ENCODE data around the gene ANO4.

The ANO4 gene

DNA sequence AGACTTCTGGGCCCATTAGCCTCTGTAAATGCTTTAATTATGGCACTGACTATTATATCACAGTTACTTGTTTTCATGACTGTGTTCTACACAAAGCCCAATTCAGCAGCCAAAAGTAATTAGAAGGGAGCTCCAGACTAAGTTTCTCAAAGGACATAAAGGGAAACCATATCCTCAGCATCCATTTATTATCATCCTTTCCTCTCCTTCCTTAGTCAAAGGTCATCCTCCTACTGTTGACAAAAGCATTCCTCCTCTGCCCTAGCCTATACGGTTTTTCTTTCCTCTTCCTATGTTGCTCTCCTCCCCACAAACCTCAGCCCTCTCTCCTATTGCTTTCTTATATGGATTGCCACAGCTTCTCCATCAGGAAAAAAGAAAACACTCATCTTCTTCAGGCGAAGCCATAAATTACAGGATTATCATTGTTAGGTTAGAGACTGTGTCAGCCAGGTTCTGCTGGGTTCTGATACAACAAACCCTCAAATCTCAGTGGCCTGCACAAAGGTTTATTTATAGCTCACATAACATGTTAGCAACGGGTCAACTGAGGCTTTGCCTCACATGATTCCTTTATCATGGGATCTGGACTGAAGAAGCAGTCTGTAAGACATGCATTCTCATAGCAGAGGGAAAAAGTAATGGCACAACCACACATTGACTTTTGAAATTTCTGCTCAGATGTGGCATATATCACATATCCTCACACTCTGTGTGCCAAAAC, 208.3 kb downstream of the ANO4 start:
- no peaks in the 10 kb centered on the region for H3K27me3 Mint-ChIP-seq
- DNase-seq (no peak), ATAC-seq (no peak)
- H3K27ac Mint-ChIP-seq = no peak overlapping the region
- H3K9me3 Mint-ChIP-seq = peaks cover 0 to 8% of the 10 kb centered on the region in 2 donors
- H3K4me1 Mint-ChIP-seq = no peaks in the 10 kb centered on the region
- no peak overlapping the region for H3K4me3 Mint-ChIP-seq

DNA sequence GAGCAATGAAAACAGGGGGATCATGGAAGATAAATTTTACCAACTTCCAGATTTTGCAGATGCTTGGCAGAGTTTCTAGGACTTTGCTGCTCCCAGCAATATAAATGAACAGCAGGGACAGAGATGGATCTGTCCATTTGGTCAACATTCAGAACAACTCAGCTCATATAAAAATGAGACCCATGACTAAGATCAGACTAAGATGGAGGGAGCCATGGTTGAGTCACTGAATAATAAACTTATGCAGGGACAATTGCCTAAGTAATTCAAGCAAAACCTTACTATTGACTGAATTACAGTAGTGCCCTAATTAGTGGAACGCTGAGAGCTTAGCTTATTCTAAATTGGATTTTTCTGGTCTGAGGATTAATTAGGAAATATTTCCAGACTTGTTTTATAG, 210.3 kb downstream of the ANO4 start:
- ATAC-seq (no peak), DNase-seq (no peak)
- H3K27me3 Mint-ChIP-seq = no peaks in the 10 kb centered on the region
- H3K9me3 Mint-ChIP-seq = peaks cover 14 to 15% of the 10 kb centered on the region in 2 donors
- no peak overlapping the region for H3K4me3 Mint-ChIP-seq
- H3K27ac Mint-ChIP-seq = no peak overlapping the region
- no peaks in the 10 kb centered on the region for H3K4me1 Mint-ChIP-seq

DNA sequence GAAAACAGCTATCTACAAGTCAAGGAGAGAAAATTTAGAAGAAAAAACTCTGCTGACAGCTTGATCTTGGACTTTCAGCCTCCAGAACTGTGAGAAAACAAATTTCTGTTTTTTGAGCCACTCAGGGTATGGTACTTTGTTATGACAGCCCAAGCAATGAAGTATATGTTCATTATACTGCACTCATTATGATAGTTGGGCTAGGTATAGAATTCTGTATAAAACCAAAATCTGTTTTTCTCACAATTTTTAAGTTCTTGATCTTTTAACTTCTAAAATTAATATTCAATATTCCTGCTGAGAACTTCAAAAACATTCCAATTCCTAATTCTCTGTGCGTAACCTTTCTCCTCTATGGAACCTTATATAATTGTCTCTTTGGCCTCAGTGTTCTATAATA, 214.7 kb downstream of the ANO4 start:
- Mint-ChIP-seq H3K9me3 (peaks cover 17 to 21% of the 10 kb centered on the region in 2 donors), H3K27me3 (no peaks in the 10 kb centered on the region), H3K4me1 (no peaks in the 10 kb centered on the region), H3K4me3 (no peak overlapping the region), H3K27ac (no peak overlapping the region)
- ATAC-seq (no peak), DNase-seq (no peak)

DNA sequence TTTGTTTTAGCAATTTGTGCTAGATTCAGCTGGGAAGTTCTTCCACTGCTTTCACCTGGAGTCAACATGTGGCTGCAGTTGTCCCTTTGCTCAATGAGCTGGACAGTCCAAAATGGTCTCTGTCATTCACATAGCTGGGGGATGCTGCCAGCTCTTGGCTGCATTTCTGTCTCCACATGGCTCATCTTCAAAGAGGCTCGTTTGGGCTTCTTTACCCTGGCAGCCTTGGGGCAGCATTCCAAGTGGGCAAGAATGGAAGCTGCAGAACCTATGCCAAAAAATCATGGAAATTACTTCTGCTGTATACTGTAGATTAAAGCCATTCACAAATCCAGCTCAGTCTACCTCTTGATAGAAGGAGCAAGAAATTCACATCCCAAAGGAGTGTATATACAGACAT, 216.3 kb downstream of the ANO4 start:
- no peaks in the 10 kb centered on the region for H3K27me3 Mint-ChIP-seq
- H3K4me3 Mint-ChIP-seq = no peak overlapping the region
- DNase-seq = no peak
- H3K4me1 Mint-ChIP-seq = no peaks in the 10 kb centered on the region
- peaks cover 17 to 26% of the 10 kb centered on the region in 2 donors for H3K9me3 Mint-ChIP-seq
- H3K27ac Mint-ChIP-seq = no peak overlapping the region
- ATAC-seq = no peak

DNA sequence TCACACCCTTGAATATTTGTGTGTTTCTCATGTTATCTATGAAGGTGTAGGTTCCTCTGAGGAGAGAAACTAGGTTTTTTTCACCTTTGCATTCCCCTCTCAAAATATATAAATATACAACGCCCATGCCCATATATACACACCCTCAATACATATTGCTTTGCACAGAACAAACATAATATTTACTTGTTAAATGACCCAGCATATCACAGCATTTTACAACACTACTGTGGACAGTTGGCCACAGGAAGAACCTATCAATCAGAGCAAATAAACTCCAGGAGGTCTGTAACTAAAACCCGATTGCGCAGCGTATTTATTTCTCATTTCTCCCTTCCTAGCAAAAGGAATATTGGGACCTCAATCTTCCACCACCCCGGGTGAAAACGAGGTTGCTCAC, 219.4 kb downstream of the ANO4 start:
- no peak for DNase-seq
- peaks cover 18 to 23% of the 10 kb centered on the region in 2 donors for H3K9me3 Mint-ChIP-seq
- no peak for ATAC-seq
- H3K4me1 Mint-ChIP-seq = no peaks in the 10 kb centered on the region
- no peaks in the 10 kb centered on the region for H3K27me3 Mint-ChIP-seq
- H3K4me3 Mint-ChIP-seq = no peak overlapping the region
- H3K27ac Mint-ChIP-seq = no peak overlapping the region

DNA sequence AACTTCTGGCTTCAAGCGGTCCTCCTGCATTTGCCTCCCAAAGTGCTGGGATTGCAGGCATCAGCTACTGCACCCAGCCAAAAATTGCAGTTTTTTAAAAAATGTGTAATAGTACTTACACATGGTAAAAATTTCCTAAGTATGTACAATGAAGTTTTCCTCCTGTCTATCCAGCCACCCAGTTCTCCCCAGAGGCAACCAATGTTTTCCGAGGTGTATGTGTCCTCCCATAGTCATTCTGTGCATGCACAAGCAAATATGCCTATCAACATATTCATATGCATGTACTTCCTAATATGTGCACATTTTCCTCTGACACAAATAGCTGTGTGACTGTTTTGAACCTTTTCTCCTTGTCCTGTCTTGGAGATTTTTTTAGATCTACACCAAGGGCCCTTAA, 220.5 kb downstream of the ANO4 start:
- ATAC-seq (no peak), DNase-seq (no peak)
- Mint-ChIP-seq H3K4me1 (no peaks in the 10 kb centered on the region), H3K4me3 (no peak overlapping the region), H3K9me3 (peaks cover 8 to 15% of the 10 kb centered on the region in 2 donors), H3K27ac (no peak overlapping the region), H3K27me3 (no peaks in the 10 kb centered on the region)

DNA sequence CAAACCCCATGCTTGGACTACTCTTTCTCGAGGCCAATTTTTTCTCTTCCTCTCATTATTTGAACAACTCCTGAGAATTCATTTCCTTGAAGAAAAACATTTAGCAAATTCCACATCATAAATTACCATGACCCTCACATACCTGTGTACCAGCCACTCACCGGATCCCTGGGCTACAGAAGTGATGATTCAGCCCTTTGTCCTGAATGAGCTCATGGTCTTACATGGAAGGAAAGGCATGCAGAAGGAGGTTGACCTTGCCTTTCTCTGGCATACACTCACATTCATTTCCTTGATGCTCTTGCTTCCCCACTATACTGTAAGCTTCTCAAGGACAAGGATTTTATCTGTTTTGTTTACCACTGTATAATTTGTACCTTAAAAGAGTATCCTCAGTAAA, 224.0 kb downstream of the ANO4 start:
- no peak overlapping the region for H3K4me3 Mint-ChIP-seq

DNA sequence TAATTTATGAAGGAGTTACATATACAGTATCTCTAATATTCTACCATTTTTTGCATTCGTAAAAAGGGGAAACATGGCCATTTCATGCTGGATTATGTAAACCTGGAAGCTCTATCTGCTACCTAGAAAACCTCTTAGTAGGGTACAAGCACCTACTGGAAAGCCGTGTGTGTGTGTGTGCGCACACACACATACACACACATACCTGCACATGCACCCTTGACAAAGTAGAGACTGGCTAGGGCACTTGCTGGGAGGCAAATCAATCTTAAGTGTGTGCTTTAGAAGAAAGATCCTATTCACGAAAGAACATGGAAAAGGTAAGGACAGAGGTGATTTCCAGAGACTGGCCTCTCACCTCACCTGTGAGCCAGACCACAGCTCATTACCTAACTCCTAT, 224.6 kb downstream of the ANO4 start:
- Mint-ChIP-seq H3K4me1 (no peaks in the 10 kb centered on the region), H3K27ac (no peak overlapping the region), H3K4me3 (no peak overlapping the region), H3K9me3 (peaks cover 7 to 11% of the 10 kb centered on the region in 2 donors), H3K27me3 (no peaks in the 10 kb centered on the region)
- no peak for DNase-seq
- no peak for ATAC-seq

More for the DNA sequence above, 224.0 kb downstream of the ANO4 start:
- peaks cover 7 to 11% of the 10 kb centered on the region in 2 donors for H3K9me3 Mint-ChIP-seq
- ATAC-seq = no peak
- no peaks in the 10 kb centered on the region for H3K27me3 Mint-ChIP-seq
- no peak for DNase-seq
- no peaks in the 10 kb centered on the region for H3K4me1 Mint-ChIP-seq
- no peak overlapping the region for H3K27ac Mint-ChIP-seq

DNA sequence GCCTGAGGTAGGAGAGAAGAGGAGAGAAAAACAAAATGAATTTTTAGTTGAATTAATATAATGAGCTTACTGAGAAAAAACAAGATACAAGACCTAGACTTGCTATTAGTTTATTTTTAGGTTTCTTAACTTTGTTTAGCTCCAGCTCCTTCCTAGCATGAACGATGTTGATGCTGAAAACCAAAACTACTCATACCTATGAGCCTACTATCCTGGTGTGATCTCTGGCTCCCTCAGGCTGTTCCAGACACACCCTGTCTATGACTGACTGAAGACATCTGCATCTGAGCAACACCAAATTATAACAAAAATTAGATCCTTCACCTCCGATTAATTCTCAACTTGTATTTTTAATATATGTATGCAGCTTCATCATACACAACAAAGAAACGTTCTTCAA, 225.1 kb downstream of the ANO4 start:
- no peak overlapping the region for H3K27ac Mint-ChIP-seq
- H3K27me3 Mint-ChIP-seq = no peaks in the 10 kb centered on the region
- ATAC-seq = no peak
- no peaks in the 10 kb centered on the region for H3K4me1 Mint-ChIP-seq
- peaks cover 7 to 11% of the 10 kb centered on the region in 2 donors for H3K9me3 Mint-ChIP-seq
- DNase-seq = no peak
- H3K4me3 Mint-ChIP-seq = no peak overlapping the region

DNA sequence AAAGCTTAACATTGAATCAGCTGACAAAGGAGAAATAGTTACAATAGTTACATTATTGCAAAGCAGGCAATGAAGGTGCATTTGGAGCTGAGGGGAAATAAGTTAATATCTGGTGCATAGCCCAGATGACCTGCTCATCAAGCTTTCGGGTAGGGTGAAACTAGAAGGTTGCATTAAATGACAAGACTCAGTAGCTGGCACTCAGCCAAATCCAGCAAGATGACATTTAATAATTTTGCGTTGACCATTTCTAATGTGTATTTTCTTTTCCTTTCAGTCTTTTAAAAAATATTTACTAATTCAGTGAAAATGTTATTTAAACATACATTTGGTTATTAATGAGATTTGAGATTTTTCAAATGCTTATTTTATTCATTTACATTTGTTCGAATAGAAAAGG, 226.9 kb downstream of the ANO4 start:
- H3K27ac Mint-ChIP-seq = no peak overlapping the region
- H3K9me3 Mint-ChIP-seq = peaks cover 6 to 7% of the 10 kb centered on the region in 2 donors
- ATAC-seq (no peak), DNase-seq (no peak)
- H3K27me3 Mint-ChIP-seq = no peaks in the 10 kb centered on the region
- no peaks in the 10 kb centered on the region for H3K4me1 Mint-ChIP-seq
- H3K4me3 Mint-ChIP-seq = no peak overlapping the region

DNA sequence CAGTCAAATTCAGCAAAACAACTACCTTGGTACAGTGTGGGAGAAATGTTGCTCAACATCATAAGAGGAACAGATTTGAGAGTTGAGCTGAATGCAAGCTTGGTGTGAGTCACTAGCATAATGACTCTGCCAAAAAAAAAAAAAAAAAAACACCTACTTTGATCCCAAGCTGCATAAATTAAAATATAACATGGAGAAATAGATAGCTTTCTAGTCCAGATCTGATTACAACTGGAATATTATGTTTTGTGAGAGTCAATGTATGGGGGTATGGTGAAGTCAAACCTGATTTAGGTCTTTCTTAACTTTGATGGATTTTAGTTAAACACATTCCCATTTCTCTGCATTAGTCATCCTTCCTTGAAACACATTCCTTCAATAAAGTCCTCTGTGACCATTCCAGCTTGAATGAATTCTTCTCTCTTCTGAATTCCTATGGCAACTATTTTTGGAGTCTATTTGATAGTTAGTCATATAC, 227.4 kb downstream of the ANO4 start:
- Mint-ChIP-seq H3K27me3 (no peaks in the 10 kb centered on the region), H3K27ac (no peak overlapping the region), H3K4me1 (no peaks in the 10 kb centered on the region), H3K9me3 (peaks cover 6 to 7% of the 10 kb centered on the region in 2 donors), H3K4me3 (no peak overlapping the region)
- ATAC-seq (no peak), DNase-seq (no peak)

DNA sequence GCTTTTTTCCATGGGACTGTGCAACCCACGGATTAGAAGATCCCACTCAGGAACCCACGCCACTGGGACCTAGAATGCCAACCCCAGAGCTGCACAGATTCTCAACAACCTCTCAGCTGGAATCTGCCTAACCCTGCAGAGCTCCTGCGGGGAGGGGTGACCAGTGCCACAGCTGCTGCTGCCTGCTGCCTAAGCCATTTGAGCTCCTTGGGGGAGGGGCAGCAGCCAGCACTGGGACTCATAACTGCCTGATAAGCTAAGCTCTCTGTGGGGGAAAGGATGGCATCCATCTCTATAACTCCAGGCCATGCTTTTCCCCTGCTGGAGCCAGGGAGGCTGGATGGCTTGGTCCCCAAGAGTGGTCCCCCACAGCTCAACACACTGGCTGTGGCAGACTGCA, 232.6 kb downstream of the ANO4 start:
- no peaks in the 10 kb centered on the region for H3K4me1 Mint-ChIP-seq
- ATAC-seq = no peak
- H3K27ac Mint-ChIP-seq = no peak overlapping the region
- no peaks in the 10 kb centered on the region for H3K27me3 Mint-ChIP-seq
- H3K4me3 Mint-ChIP-seq = no peak overlapping the region
- peaks cover 28 to 47% of the 10 kb centered on the region in 2 donors for H3K9me3 Mint-ChIP-seq
- no peak for DNase-seq

DNA sequence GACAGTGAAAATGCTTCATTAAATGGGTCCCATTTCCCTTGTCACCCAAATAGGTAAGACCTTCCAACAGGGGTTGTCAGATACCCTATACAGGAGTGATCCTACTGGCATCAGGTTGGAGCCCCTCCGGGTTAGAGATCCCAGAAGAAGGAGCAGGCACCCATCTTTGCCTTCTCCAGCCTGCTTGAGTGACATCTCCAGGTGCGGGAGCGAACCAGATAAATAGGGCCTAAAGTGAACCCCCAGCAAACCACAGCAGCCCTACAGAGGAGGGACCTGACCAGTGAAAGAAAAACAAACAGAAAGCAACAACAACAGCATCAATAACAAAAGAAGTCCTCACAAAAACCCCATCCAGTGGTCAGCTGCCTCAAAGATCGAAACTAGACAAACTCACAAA, 233.2 kb downstream of the ANO4 start:
- no peaks in the 10 kb centered on the region for H3K27me3 Mint-ChIP-seq
- H3K4me3 Mint-ChIP-seq = no peak overlapping the region
- H3K27ac Mint-ChIP-seq = no peak overlapping the region
- H3K4me1 Mint-ChIP-seq = no peaks in the 10 kb centered on the region
- DNase-seq = no peak
- peaks cover 29 to 49% of the 10 kb centered on the region in 2 donors for H3K9me3 Mint-ChIP-seq
- no peak for ATAC-seq

DNA sequence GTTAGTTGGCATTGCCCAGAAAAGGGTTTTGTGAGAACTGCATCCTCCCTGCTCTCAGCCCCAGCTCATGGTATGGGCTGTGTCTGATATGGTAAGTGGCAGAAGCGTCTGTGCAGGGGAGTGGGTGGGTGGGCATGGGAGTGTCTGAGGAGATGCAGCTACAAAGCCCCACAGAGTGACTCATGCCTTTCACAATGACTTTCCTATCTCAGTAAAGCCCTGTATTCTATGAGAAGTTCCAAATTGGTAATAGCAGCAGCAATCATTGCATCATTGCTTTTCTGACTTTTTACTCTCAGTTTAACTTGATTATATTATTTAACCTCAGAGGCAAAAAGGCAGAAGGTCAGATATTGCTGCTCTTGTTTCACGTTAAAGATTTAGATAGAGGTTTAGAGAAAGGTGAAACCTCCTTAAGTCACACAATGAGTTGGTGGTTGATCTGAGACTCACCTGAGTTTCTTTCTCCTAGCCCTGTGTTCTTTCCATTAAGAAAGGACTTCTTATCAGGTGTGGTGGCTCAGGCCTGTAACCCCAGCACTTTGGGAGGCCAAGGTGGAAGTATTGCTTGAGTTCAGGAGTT, 243.8 kb downstream of the ANO4 start:
- Mint-ChIP-seq H3K4me1 (no peaks in the 10 kb centered on the region), H3K9me3 (peaks cover 0 to 6% of the 10 kb centered on the region in 2 donors), H3K4me3 (no peak overlapping the region), H3K27ac (no peak overlapping the region), H3K27me3 (no peaks in the 10 kb centered on the region)
- DNase-seq (no peak), ATAC-seq (peak; percentile 90)

DNA sequence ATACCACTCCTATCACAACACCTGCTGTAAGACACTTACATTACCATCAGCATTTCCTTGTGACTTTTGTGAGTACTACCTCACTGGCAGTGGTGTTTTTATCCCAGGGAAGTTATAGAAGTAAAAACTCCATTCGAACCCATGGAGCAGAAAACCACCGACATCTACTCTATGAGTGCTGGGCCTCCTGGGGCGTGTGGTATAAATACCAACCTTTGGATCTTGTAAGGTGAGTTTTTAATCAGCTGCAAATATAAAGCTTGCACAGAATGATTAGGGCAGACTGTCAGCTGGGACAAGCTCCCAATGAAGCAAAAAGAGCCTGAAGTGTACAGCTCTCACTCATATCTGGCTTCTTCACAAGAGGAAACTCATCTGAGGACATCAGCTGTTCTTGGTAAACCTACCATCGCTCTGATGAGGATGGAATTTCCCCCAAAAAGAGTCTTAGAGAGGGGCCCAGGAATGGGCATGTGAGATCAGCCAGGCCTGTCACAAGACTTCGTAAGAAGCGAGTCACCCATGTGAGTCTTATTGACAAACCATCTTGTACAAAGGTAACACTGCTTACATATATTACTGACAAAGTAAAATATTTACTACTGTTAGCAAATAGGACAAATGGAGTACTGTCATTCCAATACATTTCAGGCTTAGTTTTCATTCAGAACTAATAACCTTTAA, 245.4 kb downstream of the ANO4 start:
- no peaks in the 10 kb centered on the region for H3K4me1 Mint-ChIP-seq
- ATAC-seq = no peak
- no peaks in the 10 kb centered on the region for H3K27me3 Mint-ChIP-seq
- H3K4me3 Mint-ChIP-seq = no peak overlapping the region
- H3K27ac Mint-ChIP-seq = no peak overlapping the region
- no peak for DNase-seq
- H3K9me3 Mint-ChIP-seq = no peaks in the 10 kb centered on the region

DNA sequence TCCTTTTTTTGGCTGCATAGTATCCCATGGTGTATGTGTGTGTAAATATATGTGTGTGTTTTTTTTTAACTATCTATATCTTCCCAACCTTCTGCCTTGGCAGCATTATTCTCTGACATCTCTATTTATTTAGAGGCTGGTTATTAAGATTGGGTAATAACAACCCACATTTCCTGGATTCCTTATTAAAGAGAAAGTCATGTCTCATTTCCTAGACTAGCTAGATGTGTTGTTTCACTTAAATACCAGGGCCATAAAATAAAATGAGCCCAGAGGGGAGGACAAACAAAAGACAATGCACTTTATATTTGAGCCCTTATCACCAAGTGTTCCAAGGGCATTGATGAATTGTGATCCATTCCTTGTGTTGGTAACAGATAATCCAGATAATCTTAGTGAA, 246.4 kb downstream of the ANO4 start:
- Mint-ChIP-seq H3K9me3 (no peaks in the 10 kb centered on the region), H3K4me3 (no peak overlapping the region), H3K27me3 (no peaks in the 10 kb centered on the region), H3K4me1 (no peaks in the 10 kb centered on the region), H3K27ac (no peak overlapping the region)
- ATAC-seq (no peak), DNase-seq (no peak)
